T-cell (primary cell): ENCODE results near the gene SAMD4A. TPM values are rescaled to one million over a fixed set of nuclear protein-coding genes. Genes with fewer than 3 reads are reported as not detected.

Experiments
- ATAC-seq, 4 experiments: fragments of 200-7000 bp in 3 of 4; fragments of 150-1000 bp in 1 of 4; cut with Tn5 transposase; replicated peaks in 1 of 4; 1 replicate in 3 of 4; 2 replicates in 1 of 4; pipeline ENCODE4 v1.10.0; 2021; ENCODE audit warnings: moderate library complexity in 3 of 4, mild to moderate bottlenecking in 2 of 4, moderate number of reproducible peaks in 1 of 4
- CTCF ChIA-PET, 2 donors: fragments of 300-600 bp; sonication (Branson Sonifier 250); formaldehyde crosslinking; loops; one replicate each; lab custom pipeline; 2022; ENCODE audit warnings: antibody characterized with exemption in 2 of 2; lab: Charles Lee
- POLR2A ChIA-PET, 2 donors: fragments of 300-600 bp; sonication (Branson Sonifier 250); formaldehyde crosslinking; loops; one replicate each; lab custom pipeline; 2022; ENCODE audit warnings: antibody characterized with exemption in 2 of 2; lab: Charles Lee
- DNase-seq, 35 experiments: peaks; one replicate each; pipeline versions ENCODE4 v3.0.0 to v3.0.0-alpha.2; 2013 to 2023
- H3K27ac ChIP-seq: one replicate; pipeline ENCODE4 v1.5.1; 2013; ENCODE audit warnings: low read length
- H3K27me3 ChIP-seq, 2 experiments: replicated peaks in 1 of 2; 1 replicate in 1 of 2; 2 replicates in 1 of 2; pipeline versions ENCODE4 v1.6.1 to v1.7.0; 2013; ENCODE audit warnings: low read length in 1 of 2, mixed read lengths in 1 of 2; ENCODE audit not compliant: control insufficient read depth in 2 of 2, insufficient read depth in 2 of 2; ENCODE audit errors: extremely low read depth in 1 of 2
- H3K36me3 ChIP-seq, 2 donors: 1 replicate in 1 of 2; 2 replicates in 1 of 2; pipeline versions ENCODE4 v1.6.1 to v1.7.0; 2013; ENCODE audit warnings: low read length in 1 of 2; ENCODE audit not compliant: control insufficient read depth in 2 of 2, insufficient read depth in 1 of 2; ENCODE audit errors: extremely low read depth in 1 of 2
- H3K4me1 ChIP-seq, 2 experiments: 1 replicate in 1 of 2; 2 replicates in 1 of 2; pipeline versions ENCODE4 v1.6.1 to v1.7.0; 2013; ENCODE audit warnings: low read length in 2 of 2, mixed read lengths in 1 of 2; ENCODE audit not compliant: insufficient read depth in 2 of 2, control insufficient read depth in 1 of 2; ENCODE audit errors: extremely low read depth in 1 of 2
- H3K4me3 ChIP-seq, 2 donors: 1 replicate in 1 of 2; 2 replicates in 1 of 2; pipeline versions ENCODE4 v1.5.1 to v1.7.0; 2013; ENCODE audit warnings: mild to moderate bottlenecking in 2 of 2, low read length in 1 of 2, moderate library complexity in 1 of 2; ENCODE audit not compliant: control insufficient read depth in 1 of 2; ENCODE audit errors: extremely low read depth in 1 of 2
- H3K9me3 ChIP-seq: 2 replicates; pipeline ENCODE4 v1.7.0; 2013
- H3K27ac Mint-ChIP-seq, 2 donors: one replicate each; pipeline ENCODE4 v1.8.0; 2020 to 2021; ENCODE audit warnings: mild to moderate bottlenecking in 2 of 2, mixed read lengths in 2 of 2
- H3K27me3 Mint-ChIP-seq, 2 donors: one replicate each; pipeline ENCODE4 v1.8.0; 2021 to 2022; ENCODE audit warnings: mixed read lengths in 2 of 2
- H3K36me3 Mint-ChIP-seq: one replicate; pipeline ENCODE4 v1.8.0; 2021; ENCODE audit warnings: mixed read lengths
- H3K4me1 Mint-ChIP-seq, 3 donors: one replicate each; pipeline ENCODE4 v1.8.0; 2020 to 2022; ENCODE audit warnings: mixed read lengths in 3 of 3, mild to moderate bottlenecking in 1 of 3
- H3K4me3 Mint-ChIP-seq, 3 donors: one replicate each; pipeline ENCODE4 v1.8.0; 2020 to 2022; ENCODE audit warnings: mild to moderate bottlenecking in 3 of 3, mixed read lengths in 3 of 3, moderate library complexity in 3 of 3
- H3K9me3 Mint-ChIP-seq, 3 donors: one replicate each; pipeline ENCODE4 v1.8.0; 2020 to 2022; ENCODE audit warnings: mixed read lengths in 3 of 3
- WGBS: methylation state at CpG from one replicate; pipeline ENCODE4 v1.1.5; 2013; ENCODE audit warnings: missing lambda C conversion rate; ENCODE audit not compliant: insufficient coverage; 5-methylcytosine and 5-hydroxymethylcytosine counted together
- total RNA-seq, 35 experiments: library from RNA in 6 of 35; stranded (reverse) in 6 of 35; fragments of 120-200 nt in 1 of 35; gene quantifications; one replicate each; pipeline versions ENCODE4 v1.2.1 to v1.2.4 and lab custom pipeline; 2013 to 2026

The SAMD4A gene
- total RNA-seq, 5 donors from 2014 or later (not counting 1 experiment from before 2014, with no cell fraction given) = 1.2 to 3.9 (median 1.3) TPM

DNA sequence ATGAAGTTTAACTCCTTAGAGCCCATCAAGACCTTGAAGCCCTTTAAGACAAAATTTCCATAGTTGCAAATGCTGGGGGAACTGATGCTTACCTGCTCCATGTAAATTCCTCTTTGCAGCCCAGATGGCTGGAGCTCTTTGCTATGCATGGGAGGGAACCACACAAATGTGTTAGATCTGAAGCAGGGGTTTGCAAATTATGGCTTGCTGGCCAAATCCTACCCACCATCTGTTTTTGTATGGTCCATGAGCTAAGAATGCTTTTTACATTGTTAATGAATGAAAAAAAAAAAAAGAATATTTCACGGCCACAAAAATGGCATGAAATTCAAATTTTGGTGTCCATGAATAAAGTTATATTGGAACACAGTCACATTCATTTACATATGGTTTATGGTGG, 261.1 kb downstream of the SAMD4A start:
- DNase-seq = no peak
- no peak for ATAC-seq
- Mint-ChIP-seq H3K27me3 (peaks cover 0 to 1% of the 10 kb centered on the region in 2 donors), H3K36me3 (peaks cover 5% of the 10 kb centered on the region), H3K9me3 (peaks cover 24 to 37% (median 35%) of the 10 kb centered on the region in 3 donors), H3K27ac (no peak overlapping the region), H3K4me1 (no peaks in the 10 kb centered on the region), H3K4me3 (no peak overlapping the region)
- Histone ChIP-seq H3K4me3 (no peak overlapping the region), H3K27ac (no peak overlapping the region), H3K27me3 (no peaks in the 10 kb centered on the region), H3K4me1 (no peaks in the 10 kb centered on the region), H3K9me3 (no peaks in the 10 kb centered on the region), H3K36me3 (no peaks in the 10 kb centered on the region)
- ChIA-PET CTCF (no interaction called here), POLR2A (no interaction called here)
- no CpG with 5 or more reads among the region's 1 CpG for WGBS

DNA sequence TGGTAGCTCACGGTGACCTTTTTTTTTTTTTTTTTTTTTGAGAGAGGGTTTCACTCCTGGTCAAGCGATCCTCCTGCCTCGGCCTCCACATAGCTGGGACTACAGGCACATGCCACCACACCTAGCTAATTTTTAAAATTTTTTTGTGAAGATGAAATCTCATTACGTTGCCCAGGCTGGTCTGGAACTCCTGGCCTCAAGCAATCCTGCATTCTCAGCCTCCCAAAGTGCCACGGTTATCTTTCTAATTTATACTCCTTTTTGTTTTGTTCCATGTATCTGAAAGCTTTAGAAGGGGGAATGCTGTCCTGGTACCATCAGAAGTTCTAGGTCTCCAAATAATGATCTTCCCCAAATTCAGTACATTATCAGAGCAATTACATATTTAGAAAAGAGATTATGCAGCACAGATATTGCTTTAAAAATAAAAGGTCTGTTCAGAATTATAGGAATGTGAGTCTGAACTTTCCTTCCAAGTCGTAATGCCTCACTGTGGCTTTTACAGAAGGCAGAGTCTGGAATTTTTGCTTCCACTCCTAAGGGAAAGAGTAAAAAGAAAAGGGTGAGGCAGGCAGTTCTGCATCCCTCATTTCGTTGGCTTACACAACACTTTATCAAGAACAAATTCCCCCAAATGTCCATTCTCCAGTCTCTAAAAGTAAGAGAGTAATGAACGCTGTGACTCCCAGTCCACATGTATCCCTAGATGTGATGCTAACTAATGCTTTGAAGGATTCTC, 262.7 kb downstream of the SAMD4A start:
- Histone ChIP-seq H3K9me3 (no peaks in the 10 kb centered on the region), H3K4me3 (no peak overlapping the region), H3K36me3 (no peaks in the 10 kb centered on the region), H3K27me3 (no peaks in the 10 kb centered on the region), H3K27ac (no peak overlapping the region), H3K4me1 (no peaks in the 10 kb centered on the region)
- ChIA-PET CTCF (no interaction called here), POLR2A (no interaction called here)
- Mint-ChIP-seq H3K4me1 (no peaks in the 10 kb centered on the region), H3K27ac (no peak overlapping the region), H3K27me3 (peaks cover 0 to 1% of the 10 kb centered on the region in 2 donors), H3K36me3 (peaks cover 10% of the 10 kb centered on the region), H3K9me3 (peaks cover 16 to 25% (median 24%) of the 10 kb centered on the region in 3 donors), H3K4me3 (no peak overlapping the region)
- ATAC-seq (no peak), DNase-seq (no peak)
- WGBS = 100% methylated on average over 1 of the region's 8 CpGs

DNA sequence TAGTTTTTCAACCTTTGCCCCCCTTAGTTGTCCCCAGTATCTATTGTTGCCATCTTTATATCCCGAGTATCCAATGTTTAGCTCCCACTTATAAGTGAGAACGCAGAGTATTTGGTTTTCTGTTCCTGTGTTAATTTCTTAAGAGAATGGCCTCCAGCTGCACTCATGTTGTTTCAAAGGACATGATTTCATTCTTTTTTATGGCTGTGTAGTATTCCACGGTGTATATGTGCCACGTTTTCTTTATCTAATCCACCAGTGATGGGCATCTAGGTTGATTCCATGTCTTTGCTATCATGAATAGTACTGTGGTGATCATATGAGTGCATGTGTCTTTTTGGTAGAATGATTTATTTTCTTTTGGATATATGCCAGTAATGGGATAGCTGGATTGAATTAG, 263.7 kb downstream of the SAMD4A start:
- Mint-ChIP-seq H3K27ac (no peak overlapping the region), H3K4me3 (no peak overlapping the region), H3K36me3 (peaks cover 15% of the 10 kb centered on the region), H3K9me3 (peaks cover 12 to 18% (median 17%) of the 10 kb centered on the region in 3 donors), H3K4me1 (no peaks in the 10 kb centered on the region), H3K27me3 (peaks cover 0 to 1% of the 10 kb centered on the region in 2 donors)
- Histone ChIP-seq H3K9me3 (no peaks in the 10 kb centered on the region), H3K27me3 (no peaks in the 10 kb centered on the region), H3K36me3 (no peaks in the 10 kb centered on the region), H3K27ac (no peak overlapping the region), H3K4me3 (no peak overlapping the region), H3K4me1 (no peaks in the 10 kb centered on the region)
- ChIA-PET POLR2A (no interaction called here), CTCF (interaction anchor here (0.6 kb wide), 2 partner anchors 16 to 1644 kb away, joined by 3 read pairs; no protein-coding TSS in a partner anchor)
- ATAC-seq (no peak), DNase-seq (no peak)
- no CpG with 5 or more reads among the region's 4 CpGs for WGBS

DNA sequence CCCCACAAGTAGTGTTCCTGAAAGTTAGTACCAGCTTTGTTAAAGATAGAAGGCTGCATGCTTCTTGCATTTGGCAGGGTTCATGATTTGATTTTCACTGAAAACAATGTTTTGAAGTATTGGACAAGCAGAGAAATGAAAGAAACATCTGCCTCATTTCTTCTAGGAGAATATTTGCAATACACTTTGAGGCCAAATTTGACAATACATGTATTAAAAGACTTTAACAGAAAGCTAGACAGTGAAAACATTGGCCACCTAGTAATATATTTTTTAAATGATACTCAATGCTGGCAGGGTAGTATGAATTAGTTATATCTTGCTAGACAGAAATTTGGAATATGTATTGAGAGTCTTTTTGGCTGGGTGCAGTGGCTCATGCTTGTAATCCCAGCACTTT, 267.2 kb downstream of the SAMD4A start:
- Histone ChIP-seq H3K27me3 (no peaks in the 10 kb centered on the region), H3K4me3 (no peak overlapping the region), H3K9me3 (no peaks in the 10 kb centered on the region), H3K27ac (no peak overlapping the region), H3K4me1 (no peaks in the 10 kb centered on the region), H3K36me3 (peaks cover 0 to 2% of the 10 kb centered on the region in 2 donors)
- ChIA-PET POLR2A (no interaction called here), CTCF (no interaction called here)
- DNase-seq = no peak
- ATAC-seq = no peak
- H3K27me3 Mint-ChIP-seq = no peaks in the 10 kb centered on the region
- H3K4me1 Mint-ChIP-seq = no peaks in the 10 kb centered on the region
- H3K4me3 Mint-ChIP-seq = no peak overlapping the region
- peaks cover 4 to 9% (median 9%) of the 10 kb centered on the region in 3 donors for H3K9me3 Mint-ChIP-seq
- H3K27ac Mint-ChIP-seq = no peak overlapping the region
- peaks cover 20% of the 10 kb centered on the region for H3K36me3 Mint-ChIP-seq

DNA sequence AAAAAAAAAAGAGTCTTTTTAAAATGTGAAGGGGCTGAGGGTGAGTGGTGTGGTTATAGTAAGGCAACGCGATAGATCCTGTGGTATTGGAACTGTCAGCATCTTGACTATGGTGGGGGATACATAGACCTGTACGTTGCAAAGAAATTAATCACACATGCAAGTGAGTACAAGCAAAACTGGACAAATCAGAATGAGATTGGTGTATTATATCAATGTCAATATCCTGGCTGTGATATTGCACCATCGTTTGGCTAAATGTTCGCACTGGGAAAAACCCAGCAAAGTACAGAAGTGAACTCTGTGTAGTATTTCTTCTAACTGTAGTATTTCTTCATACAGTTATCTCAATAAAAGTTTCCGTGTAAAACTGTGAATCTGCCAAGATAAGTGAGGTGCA, 267.8 kb downstream of the SAMD4A start:
- DNase-seq = no peak
- WGBS = 91% methylated on average over 3 of the region's 6 CpGs
- H3K36me3 Mint-ChIP-seq = peaks cover 27% of the 10 kb centered on the region
- ATAC-seq = no peak
- H3K9me3 ChIP-seq = no peaks in the 10 kb centered on the region
- no peak overlapping the region for H3K4me3 ChIP-seq
- no peak overlapping the region for H3K27ac ChIP-seq
- H3K4me1 Mint-ChIP-seq = no peaks in the 10 kb centered on the region
- H3K27me3 ChIP-seq = no peaks in the 10 kb centered on the region
- peaks cover 4 to 9% (median 9%) of the 10 kb centered on the region in 3 donors for H3K9me3 Mint-ChIP-seq
- H3K36me3 ChIP-seq = peaks cover 0 to 3% of the 10 kb centered on the region in 2 donors
- no peak overlapping the region for H3K4me3 Mint-ChIP-seq
- no peaks in the 10 kb centered on the region for H3K27me3 Mint-ChIP-seq
- ChIA-PET CTCF (no interaction called here), POLR2A (no interaction called here)
- no peaks in the 10 kb centered on the region for H3K4me1 ChIP-seq
- no peak overlapping the region for H3K27ac Mint-ChIP-seq

DNA sequence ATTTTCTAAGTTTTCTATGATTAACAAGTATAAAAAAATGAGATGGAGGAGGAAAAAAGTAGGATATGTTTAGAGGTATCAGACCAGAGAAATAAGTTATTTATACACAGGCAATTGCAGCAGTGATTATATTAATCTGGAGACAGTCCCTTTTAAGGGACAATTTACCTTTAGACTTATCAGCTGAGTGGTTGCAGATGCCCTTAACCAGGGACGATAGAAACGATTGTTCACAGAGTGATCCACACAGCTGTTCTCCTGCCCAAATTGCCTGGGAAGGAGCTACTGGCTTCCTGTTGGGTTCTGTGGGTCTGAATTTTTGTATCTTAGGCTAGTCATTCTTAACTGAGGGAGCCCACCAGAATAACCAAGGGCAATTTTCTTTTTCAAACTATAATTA, 269.3 kb downstream of the SAMD4A start:
- ChIA-PET CTCF (no interaction called here), POLR2A (no interaction called here)
- H3K4me1 Mint-ChIP-seq = no peaks in the 10 kb centered on the region
- no peak overlapping the region for H3K4me3 ChIP-seq
- no CpG with 5 or more reads among the region's 2 CpGs for WGBS
- DNase-seq (no peak), ATAC-seq (no peak)
- H3K36me3 ChIP-seq = peaks cover 2 to 15% of the 10 kb centered on the region in 2 donors
- H3K27ac ChIP-seq = no peak overlapping the region
- H3K9me3 Mint-ChIP-seq = peaks cover under 1 to 4% (median 2%) of the 10 kb centered on the region in 3 donors
- no peaks in the 10 kb centered on the region for H3K27me3 Mint-ChIP-seq
- H3K27me3 ChIP-seq = no peaks in the 10 kb centered on the region
- no peaks in the 10 kb centered on the region for H3K4me1 ChIP-seq
- H3K36me3 Mint-ChIP-seq = peaks cover 34% of the 10 kb centered on the region
- H3K27ac Mint-ChIP-seq = no peak overlapping the region
- no peaks in the 10 kb centered on the region for H3K9me3 ChIP-seq
- no peak overlapping the region for H3K4me3 Mint-ChIP-seq
